ENCODE data around the gene PIEZO2. TPM values are rescaled to one million over a fixed set of nuclear protein-coding genes. Genes with fewer than 3 reads are reported as not detected.

PIEZO2 gene
- total RNA-seq, 2 experiments from 2014 or later, result not detected

GRCh38 chr18:11035814-11036495 lies 113.4 kb downstream of the PIEZO2 start:
- no peak overlapping the region for H3K4me3 Mint-ChIP-seq
- CTCF ChIA-PET, result no interaction called here
- H3K9me3 Mint-ChIP-seq, result no peaks in the 10 kb centered on the region
- H3K4me1 Mint-ChIP-seq, result no peaks in the 10 kb centered on the region
- POLR2A ChIA-PET, result no interaction called here
- no peak for DNase-seq
- H3K27me3 Mint-ChIP-seq, result peaks cover 2% of the 10 kb centered on the region
- H3K27ac Mint-ChIP-seq, result no peak overlapping the region
- no peaks in the 10 kb centered on the region for H3K36me3 Mint-ChIP-seq (ENCODE audit: low read depth)

DNA sequence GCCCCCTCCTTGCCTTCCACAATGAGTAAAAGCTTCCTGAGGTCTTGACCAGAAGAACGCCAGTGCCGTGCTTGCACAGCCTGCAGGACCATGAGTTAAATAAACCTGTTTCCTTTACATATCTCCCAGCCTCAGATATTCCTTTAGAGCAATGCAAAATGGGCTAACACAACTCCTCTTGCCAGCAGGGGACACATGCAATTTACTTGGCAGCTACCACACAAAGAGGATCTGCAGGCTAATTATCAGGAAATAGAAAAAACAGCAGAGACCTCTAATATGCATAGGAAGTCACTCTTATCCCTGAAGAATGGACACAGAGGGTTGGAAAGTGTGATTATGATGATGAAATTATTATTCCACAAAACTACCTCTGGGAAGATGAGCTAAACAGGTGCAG lies 114.0 kb downstream of the PIEZO2 start:
- Mint-ChIP-seq H3K9me3 (no peaks in the 10 kb centered on the region), H3K36me3 (ENCODE audit: low read depth) (no peaks in the 10 kb centered on the region), H3K4me3 (no peak overlapping the region), H3K4me1 (no peaks in the 10 kb centered on the region), H3K27ac (no peak overlapping the region), H3K27me3 (peaks cover 2% of the 10 kb centered on the region)
- ChIA-PET POLR2A (no interaction called here), CTCF (no interaction called here)
- DNase-seq, result no peak

GRCh38 chr18:11034884-11035283 lies 114.5 kb downstream of the PIEZO2 start:
- H3K27ac Mint-ChIP-seq, result no peak overlapping the region
- no peak for DNase-seq
- H3K4me3 Mint-ChIP-seq, result no peak overlapping the region
- no peaks in the 10 kb centered on the region for H3K36me3 Mint-ChIP-seq (ENCODE audit: low read depth)
- peaks cover 2% of the 10 kb centered on the region for H3K27me3 Mint-ChIP-seq
- CTCF ChIA-PET, result no interaction called here
- POLR2A ChIA-PET, result no interaction called here
- H3K9me3 Mint-ChIP-seq, result no peaks in the 10 kb centered on the region
- no peaks in the 10 kb centered on the region for H3K4me1 Mint-ChIP-seq

DNA sequence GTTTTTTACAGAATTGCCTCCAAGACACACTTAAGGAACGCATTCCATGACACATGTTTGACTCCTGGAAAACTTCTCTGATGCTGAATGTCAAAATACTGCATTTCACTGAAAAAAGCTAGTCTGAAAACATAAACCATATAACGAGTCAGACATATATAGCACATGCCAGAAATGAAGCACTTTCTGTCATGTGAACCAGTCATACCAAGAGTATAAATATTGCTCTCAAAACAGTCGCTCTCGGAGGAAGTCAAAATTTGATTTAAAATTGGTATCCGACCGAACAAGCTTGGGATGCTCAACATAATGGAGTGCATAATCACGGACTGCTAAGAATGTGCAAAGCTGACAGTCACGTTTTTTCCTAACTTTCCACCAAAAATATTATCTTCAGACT lies 115.9 kb downstream of the PIEZO2 start:
- DNase-seq, result no peak
- Mint-ChIP-seq H3K27me3 (no peaks in the 10 kb centered on the region), H3K4me1 (no peaks in the 10 kb centered on the region), H3K4me3 (no peak overlapping the region), H3K9me3 (no peaks in the 10 kb centered on the region), H3K36me3 (ENCODE audit: low read depth) (no peaks in the 10 kb centered on the region), H3K27ac (no peak overlapping the region)
- CTCF ChIA-PET, result interaction anchor here (0.7 kb wide), 1 partner anchor 182 kb away, joined by 3 read pairs; no protein-coding TSS in a partner anchor
- POLR2A ChIA-PET, result no interaction called here

DNA sequence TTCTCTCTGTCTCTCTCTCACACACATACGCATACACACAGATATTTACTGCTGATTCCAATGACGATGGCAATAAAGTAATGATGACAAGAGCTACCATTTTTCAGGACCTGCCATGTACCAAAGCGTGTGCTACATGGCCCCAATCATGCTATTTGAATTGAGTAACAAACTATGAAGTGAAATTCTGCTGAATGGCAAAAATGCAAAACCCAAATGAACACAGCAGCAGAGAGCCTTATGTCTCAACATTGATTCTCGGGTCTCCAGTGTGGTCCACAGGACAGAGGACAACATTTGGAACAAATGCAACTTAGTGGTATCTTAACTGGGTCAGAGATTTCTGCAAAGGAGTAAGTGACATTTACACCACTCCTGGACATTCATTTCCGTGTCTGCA lies 117.4 kb downstream of the PIEZO2 start:
- H3K9me3 Mint-ChIP-seq, result no peaks in the 10 kb centered on the region
- no peak for DNase-seq
- ChIA-PET POLR2A (no interaction called here), CTCF (no interaction called here)
- H3K27ac Mint-ChIP-seq, result no peak overlapping the region
- H3K4me1 Mint-ChIP-seq, result no peaks in the 10 kb centered on the region
- H3K36me3 Mint-ChIP-seq (ENCODE audit: low read depth), result no peaks in the 10 kb centered on the region
- H3K27me3 Mint-ChIP-seq, result no peaks in the 10 kb centered on the region
- H3K4me3 Mint-ChIP-seq, result no peak overlapping the region

GRCh38 chr18:11029021-11029420 lies 120.3 kb downstream of the PIEZO2 start:
- no peak for DNase-seq
- POLR2A ChIA-PET, result no interaction called here
- Mint-ChIP-seq H3K4me1 (no peaks in the 10 kb centered on the region), H3K27me3 (no peaks in the 10 kb centered on the region), H3K4me3 (no peak overlapping the region), H3K36me3 (ENCODE audit: low read depth) (no peaks in the 10 kb centered on the region), H3K9me3 (no peaks in the 10 kb centered on the region), H3K27ac (no peak overlapping the region)
- CTCF ChIA-PET, result no interaction called here

GRCh38 chr18:11027862-11028261 lies 121.5 kb downstream of the PIEZO2 start:
- H3K4me3 Mint-ChIP-seq, result no peak overlapping the region
- no peak for DNase-seq
- H3K4me1 Mint-ChIP-seq, result no peaks in the 10 kb centered on the region
- ChIA-PET POLR2A (no interaction called here), CTCF (no interaction called here)
- H3K9me3 Mint-ChIP-seq, result peaks cover 2% of the 10 kb centered on the region
- no peaks in the 10 kb centered on the region for H3K27me3 Mint-ChIP-seq
- no peaks in the 10 kb centered on the region for H3K36me3 Mint-ChIP-seq (ENCODE audit: low read depth)
- no peak overlapping the region for H3K27ac Mint-ChIP-seq

DNA sequence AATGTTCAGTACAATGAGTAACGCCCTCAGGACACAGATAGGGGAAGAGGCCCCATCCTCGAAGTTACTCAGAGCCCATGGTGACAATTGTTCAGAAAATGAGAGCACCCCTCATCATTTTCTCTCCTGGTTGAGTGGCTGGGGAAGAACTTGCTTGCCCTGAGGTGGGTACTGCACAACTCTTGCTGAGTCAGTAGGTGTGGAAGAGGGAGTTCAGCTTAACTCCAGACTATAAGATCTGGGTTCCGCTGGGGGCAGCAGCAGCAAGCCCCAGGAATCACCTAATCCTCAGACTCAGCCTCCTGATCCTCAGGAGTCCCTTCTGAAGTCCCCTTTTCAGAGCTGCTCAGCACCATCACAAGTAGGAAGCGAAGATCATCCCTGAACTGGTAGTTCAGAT lies 123.7 kb downstream of the PIEZO2 start:
- Mint-ChIP-seq H3K4me1 (no peaks in the 10 kb centered on the region), H3K36me3 (ENCODE audit: low read depth) (no peaks in the 10 kb centered on the region), H3K27me3 (no peaks in the 10 kb centered on the region), H3K27ac (no peak overlapping the region), H3K9me3 (peaks cover 2% of the 10 kb centered on the region), H3K4me3 (no peak overlapping the region)
- no peak for DNase-seq
- ChIA-PET POLR2A (no interaction called here), CTCF (no interaction called here)

GRCh38 chr18:11024928-11025669 lies 124.3 kb downstream of the PIEZO2 start:
- no peak for DNase-seq
- Mint-ChIP-seq H3K4me3 (no peak overlapping the region), H3K4me1 (no peaks in the 10 kb centered on the region), H3K27me3 (no peaks in the 10 kb centered on the region), H3K9me3 (peaks cover 2% of the 10 kb centered on the region), H3K27ac (no peak overlapping the region), H3K36me3 (ENCODE audit: low read depth) (no peaks in the 10 kb centered on the region)
- ChIA-PET CTCF (no interaction called here), POLR2A (no interaction called here)

- Mint-ChIP-seq H3K27ac (no peak overlapping the region), H3K4me3 (no peak overlapping the region), H3K36me3 (ENCODE audit: low read depth) (no peaks in the 10 kb centered on the region), H3K4me1 (no peaks in the 10 kb centered on the region), H3K27me3 (no peaks in the 10 kb centered on the region), H3K9me3 (peaks cover 2% of the 10 kb centered on the region)
- DNase-seq, result no peak
- ChIA-PET CTCF (no interaction called here), POLR2A (no interaction called here)
These were observed 127.9 kb downstream of the PIEZO2 start for GRCh38 chr18:11021477-11021876.

- Mint-ChIP-seq H3K4me3 (no peak overlapping the region), H3K27ac (no peak overlapping the region), H3K4me1 (no peaks in the 10 kb centered on the region), H3K9me3 (peaks cover 2% of the 10 kb centered on the region), H3K27me3 (peaks cover 2% of the 10 kb centered on the region), H3K36me3 (ENCODE audit: low read depth) (no peaks in the 10 kb centered on the region)
- ChIA-PET POLR2A (no interaction called here), CTCF (no interaction called here)
- DNase-seq, result no peak
These were observed 128.4 kb downstream of the PIEZO2 start for GRCh38 chr18:11020877-11021414.

- DNase-seq, result no peak
- H3K27ac Mint-ChIP-seq, result no peak overlapping the region
- no peak overlapping the region for H3K4me3 Mint-ChIP-seq
- no peaks in the 10 kb centered on the region for H3K36me3 Mint-ChIP-seq (ENCODE audit: low read depth)
- peaks cover 2% of the 10 kb centered on the region for H3K27me3 Mint-ChIP-seq
- ChIA-PET CTCF (no interaction called here), POLR2A (no interaction called here)
- peaks cover 2% of the 10 kb centered on the region for H3K9me3 Mint-ChIP-seq
- no peaks in the 10 kb centered on the region for H3K4me1 Mint-ChIP-seq
These were observed 129.1 kb downstream of the PIEZO2 start for GRCh38 chr18:11020161-11020853.

DNA sequence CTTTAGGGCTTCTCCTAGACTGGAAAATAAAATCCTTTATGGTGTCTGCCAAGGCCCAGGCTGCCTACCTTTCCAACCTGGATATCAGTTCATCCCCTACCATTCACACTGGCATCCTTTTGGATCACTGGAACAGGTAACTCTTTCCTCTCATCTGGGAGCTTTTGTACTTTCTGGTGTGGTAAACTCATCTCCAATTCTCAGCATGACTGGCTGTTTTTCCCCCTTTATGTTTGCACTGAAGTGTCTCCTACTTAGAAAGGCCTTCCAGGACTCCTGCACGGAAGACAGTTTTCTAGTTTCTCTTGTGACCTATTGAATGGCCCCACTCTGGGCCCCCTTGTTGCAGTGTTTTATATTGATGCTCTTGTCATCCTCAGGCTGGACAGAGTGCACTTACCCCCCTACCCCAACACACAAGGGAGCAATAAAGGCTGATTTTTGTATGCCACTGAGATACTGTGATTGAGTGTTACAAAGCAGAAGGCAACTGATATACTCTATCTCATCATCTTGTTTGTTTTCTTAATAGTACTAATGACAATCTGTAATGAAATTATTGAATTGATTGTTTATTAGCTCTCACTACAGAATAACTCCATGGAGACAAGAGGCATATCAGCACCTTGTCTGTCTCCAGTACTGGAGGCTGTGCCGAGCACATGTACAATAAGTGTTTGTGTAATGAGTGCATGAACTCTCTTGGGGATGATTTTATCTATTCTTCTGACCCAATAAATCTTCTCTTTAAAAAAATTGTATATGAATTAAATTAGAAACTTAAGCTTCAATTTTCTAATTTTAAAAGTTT lies 129.9 kb downstream of the PIEZO2 start:
- CTCF ChIA-PET, result no interaction called here
- H3K4me1 Mint-ChIP-seq, result no peaks in the 10 kb centered on the region

More for the DNA sequence above, 129.9 kb downstream of the PIEZO2 start:
- H3K9me3 Mint-ChIP-seq, result peaks cover 2% of the 10 kb centered on the region
- H3K4me3 Mint-ChIP-seq, result no peak overlapping the region
- H3K36me3 Mint-ChIP-seq (ENCODE audit: low read depth), result no peaks in the 10 kb centered on the region
- no peak for DNase-seq
- POLR2A ChIA-PET, result no interaction called here
- H3K27me3 Mint-ChIP-seq, result peaks cover 2% of the 10 kb centered on the region
- H3K27ac Mint-ChIP-seq, result no peak overlapping the region

Measured in activated CD4-positive, alpha-beta memory T cell treated with anti-CD3 and anti-CD28 coated beads, Interleukin-2, amount 10 ng/mL, durations not matched to agents 7 days and 5 days (primary cell).